Activated CD8-positive, alpha-beta T cell treated with anti-CD3 and anti-CD28 coated beads for 36 hours (primary cell): ENCODE data around the gene ASAP3. TPM values are rescaled to one million over a fixed set of nuclear protein-coding genes. Genes with fewer than 3 reads are reported as not detected.
A peak's percentile ranks its signal among the peaks of the same experiment; 100 is the strongest.

Source experiments
- ATAC-seq: fragments of 200-7000 bp; cut with Tn5 transposase; one replicate; pipeline ENCODE4 v1.10.0; 2021; ENCODE audit warnings: mild to moderate bottlenecking, moderate library complexity
- CTCF ChIA-PET: fragments of 350-600 bp; sonication (Branson Sonifier 250); formaldehyde crosslinking; loops from one replicate; lab custom pipeline; 2021; ENCODE audit warnings: antibody characterized with exemption; lab: Charles Lee
- POLR2A ChIA-PET: fragments of 350-600 bp; sonication (Branson Sonifier 250); formaldehyde crosslinking; loops from one replicate; lab custom pipeline; 2021; ENCODE audit warnings: antibody characterized with exemption; lab: Charles Lee
- DNase-seq: peaks from one replicate; pipeline ENCODE4 v3.0.0-alpha.2; 2020
- H3K27ac Mint-ChIP-seq: one replicate; pipeline ENCODE4 v1.8.0; 2021; ENCODE audit warnings: mild to moderate bottlenecking, mixed read lengths
- H3K27me3 Mint-ChIP-seq: one replicate; pipeline ENCODE4 v1.8.0; 2021; ENCODE audit warnings: mixed read lengths
- H3K36me3 Mint-ChIP-seq: one replicate; pipeline ENCODE4 v1.8.0; 2021; ENCODE audit warnings: low read depth, mixed read lengths
- H3K4me1 Mint-ChIP-seq: one replicate; pipeline ENCODE4 v1.8.0; 2021; ENCODE audit warnings: low read depth, mixed read lengths
- H3K4me3 Mint-ChIP-seq: one replicate; pipeline ENCODE4 v1.8.0; 2021; ENCODE audit warnings: mild to moderate bottlenecking, moderate library complexity, mixed read lengths
- H3K9me3 Mint-ChIP-seq: one replicate; pipeline ENCODE4 v1.8.0; 2021; ENCODE audit warnings: mixed read lengths
- intact Hi-C: fragments of 100-400 bp; cut with micrococcal nuclease; formaldehyde crosslinking; loops from one replicate; pipeline ENCODE4 v1.10.0; 2022
- total RNA-seq, 2 experiments: library from RNA; stranded (reverse); gene quantifications; one replicate each; pipeline ENCODE4 v1.2.3, GENCODE V29; 2021
- TF ChIP-seq, protein P1 (sequence below): fragments of 200-600 bp; IDR thresholded peaks from one replicate; pipeline ENCODE4 v1.8.0; 2022; ENCODE audit warnings: antibody characterized with exemption, mild to moderate bottlenecking

The ASAP3 gene
- total RNA-seq, 2 experiments from 2014 or later = 0.29 to 0.74 TPM

GRCh38 chr1:23425193-23425494 is 58.8 kb downstream of the ASAP3 start:
- TF ChIP-seq, protein P1, sequence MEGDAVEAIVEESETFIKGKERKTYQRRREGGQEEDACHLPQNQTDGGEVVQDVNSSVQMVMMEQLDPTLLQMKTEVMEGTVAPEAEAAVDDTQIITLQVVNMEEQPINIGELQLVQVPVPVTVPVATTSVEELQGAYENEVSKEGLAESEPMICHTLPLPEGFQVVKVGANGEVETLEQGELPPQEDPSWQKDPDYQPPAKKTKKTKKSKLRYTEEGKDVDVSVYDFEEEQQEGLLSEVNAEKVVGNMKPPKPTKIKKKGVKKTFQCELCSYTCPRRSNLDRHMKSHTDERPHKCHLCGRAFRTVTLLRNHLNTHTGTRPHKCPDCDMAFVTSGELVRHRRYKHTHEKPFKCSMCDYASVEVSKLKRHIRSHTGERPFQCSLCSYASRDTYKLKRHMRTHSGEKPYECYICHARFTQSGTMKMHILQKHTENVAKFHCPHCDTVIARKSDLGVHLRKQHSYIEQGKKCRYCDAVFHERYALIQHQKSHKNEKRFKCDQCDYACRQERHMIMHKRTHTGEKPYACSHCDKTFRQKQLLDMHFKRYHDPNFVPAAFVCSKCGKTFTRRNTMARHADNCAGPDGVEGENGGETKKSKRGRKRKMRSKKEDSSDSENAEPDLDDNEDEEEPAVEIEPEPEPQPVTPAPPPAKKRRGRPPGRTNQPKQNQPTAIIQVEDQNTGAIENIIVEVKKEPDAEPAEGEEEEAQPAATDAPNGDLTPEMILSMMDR = no peak
- no peaks in the 10 kb centered on the region for H3K36me3 Mint-ChIP-seq
- H3K9me3 Mint-ChIP-seq = no peaks in the 10 kb centered on the region
- H3K27me3 Mint-ChIP-seq = peaks cover 8% of the 10 kb centered on the region
- ATAC-seq (no peak), DNase-seq (no peak)
- ChIA-PET POLR2A (interaction anchor here (1.9 kb wide), 1 partner anchor 21 kb away, joined by 4 read pairs; no protein-coding TSS in a partner anchor), CTCF (interaction anchor here (0.7 to 2.3 kb wide), 3 partner anchors 21 to 233 kb away, joined by 3 to 17 read pairs (median 4); no protein-coding TSS in a partner anchor)
- peak overlapping the region; percentile 76 for H3K4me3 Mint-ChIP-seq
- H3K27ac Mint-ChIP-seq = no peak overlapping the region
- H3K4me1 Mint-ChIP-seq = peaks cover 24% of the 10 kb centered on the region
- intact Hi-C loops = no loop called here

GRCh38 chr1:23424293-23425192 is 59.4 kb downstream of the ASAP3 start, which contains the start of gene TCEA3:
TSS of gene TCEA3 (minus strand) at chr1:23424748. CDS start at chr1:23424633, 115 bp downstream.
- intact Hi-C loops = no loop called here
- TF ChIP-seq, protein P1 = no peak
- no peaks in the 10 kb centered on the region for H3K36me3 Mint-ChIP-seq
- H3K9me3 Mint-ChIP-seq = no peaks in the 10 kb centered on the region
- peaks cover 24% of the 10 kb centered on the region for H3K4me1 Mint-ChIP-seq
- ChIA-PET POLR2A (interaction anchor here (1.9 kb wide), 1 partner anchor 20 kb away, joined by 4 read pairs; no protein-coding TSS in a partner anchor), CTCF (interaction anchor here (0.7 to 2.3 kb wide), 4 partner anchors 21 to 233 kb away, joined by 3 to 17 read pairs (median 4); no protein-coding TSS in a partner anchor)
- H3K27me3 Mint-ChIP-seq = peaks cover 8% of the 10 kb centered on the region
- DNase-seq (peak; percentile 34), ATAC-seq (peak; percentile 41)
- peak within 1 kb of the TSS; percentile 79 for H3K27ac Mint-ChIP-seq
- H3K4me3 Mint-ChIP-seq = peak within 1 kb of the TSS; percentile 76

- TF ChIP-seq, protein P1 = no peak
- H3K27me3 Mint-ChIP-seq = peaks cover 8% of the 10 kb centered on the region
- peak overlapping the region; percentile 78 for H3K27ac Mint-ChIP-seq
- POLR2A ChIA-PET = interaction anchor here (0.6 to 1.9 kb wide), 5 partner anchors 12 to 207 kb away, joined by 3 to 6 read pairs (median 4); no protein-coding TSS in a partner anchor
- H3K4me3 Mint-ChIP-seq = peak overlapping the region; percentile 76
- H3K4me1 Mint-ChIP-seq = peaks cover 24% of the 10 kb centered on the region
- H3K36me3 Mint-ChIP-seq = no peaks in the 10 kb centered on the region
- ATAC-seq (no peak), DNase-seq (peak; percentile 10)
- intact Hi-C loops = no loop called here
- CTCF ChIA-PET = interaction anchor here (0.9 to 2.3 kb wide), 5 partner anchors 17 to 213 kb away, joined by 3 to 17 read pairs (median 4); no protein-coding TSS in a partner anchor
- no peaks in the 10 kb centered on the region for H3K9me3 Mint-ChIP-seq
Observed at GRCh38 chr1:23423415-23424292, 60.3 kb downstream of the ASAP3 start.

DNA sequence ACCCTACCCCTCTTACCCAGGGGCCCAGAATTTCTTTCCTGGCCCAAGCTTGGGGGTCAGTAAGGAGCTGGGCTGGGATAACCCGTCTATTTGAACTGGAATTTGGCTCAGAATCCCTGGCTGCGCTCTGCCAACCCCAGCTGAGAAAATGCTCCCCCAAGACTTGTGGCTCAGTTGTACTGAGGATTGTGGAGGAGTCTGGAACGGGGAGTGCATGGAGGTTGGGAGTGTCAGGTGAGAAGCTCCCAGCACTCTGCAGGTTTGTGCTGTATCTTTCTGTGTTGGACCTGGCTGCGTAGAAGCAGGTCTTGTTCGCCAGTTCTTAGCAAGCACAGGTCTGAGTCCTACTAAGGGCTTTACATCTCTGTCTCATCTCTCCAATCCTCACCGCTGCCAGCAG is 61.0 kb downstream of the ASAP3 start:
- ATAC-seq (no peak), DNase-seq (no peak)
- TF ChIP-seq, protein P1 = no peak
- peak overlapping the region; percentile 76 for H3K4me3 Mint-ChIP-seq
- no peaks in the 10 kb centered on the region for H3K36me3 Mint-ChIP-seq
- peaks cover 8% of the 10 kb centered on the region for H3K27me3 Mint-ChIP-seq
- intact Hi-C loops = no loop called here
- ChIA-PET POLR2A (interaction anchor here (0.6 to 1.7 kb wide), 8 partner anchors 11 to 208 kb away, joined by 3 to 7 read pairs (median 4); partner anchors contain the start of gene HNRNPR), CTCF (interaction anchor here (1.1 to 4.0 kb wide), 7 partner anchors 11 to 268 kb away, joined by 3 to 22 read pairs (median 5); no protein-coding TSS in a partner anchor)
- H3K9me3 Mint-ChIP-seq = no peaks in the 10 kb centered on the region
- peaks cover 24% of the 10 kb centered on the region for H3K4me1 Mint-ChIP-seq
- peak overlapping the region; percentile 78 for H3K27ac Mint-ChIP-seq
